HepG2 (cell line): ENCODE data around the gene CHEK2. TPM values are rescaled to one million over a fixed set of nuclear protein-coding genes. Genes with fewer than 3 reads are reported as not detected.

Experiments
- ARNT2 ChIP-seq: sonication (generic); formaldehyde crosslinking; IDR thresholded peaks from 2 replicates; pipeline ENCODE4 v1.8.0; 2022; ENCODE audit warnings: mild to moderate bottlenecking, low read depth, missing genetic modification reagents, moderate library complexity
- CC2D1A ChIP-seq: sonication (generic); formaldehyde crosslinking; IDR thresholded peaks from 2 replicates; pipeline ENCODE4 v1.8.1; 2023; ENCODE audit warnings: mild to moderate bottlenecking, missing genetic modification reagents
- GABPB1 ChIP-seq: IDR thresholded peaks from 2 replicates; pipeline ENCODE4 v1.6.1; 2016; ENCODE audit warnings: mild to moderate bottlenecking, missing genetic modification reagents, moderate library complexity, missing compliant biosample characterization
- IKZF4 ChIP-seq: sonication (generic); formaldehyde crosslinking; IDR thresholded peaks from 2 replicates; pipeline ENCODE4 v1.5.1; 2020; ENCODE audit warnings: borderline replicate concordance, mild to moderate bottlenecking, low read depth, missing genetic modification reagents; ENCODE audit errors: not compliant biosample characterization
- MAX ChIP-seq: IDR thresholded peaks from 2 replicates; pipeline ENCODE4 v1.6.1; 2012; ENCODE audit warnings: inconsistent platforms
- MED13 ChIP-seq: sonication (generic); formaldehyde crosslinking; IDR thresholded peaks from 2 replicates; pipeline ENCODE4 v1.5.0; 2020; ENCODE audit warnings: missing genetic modification reagents
- MTA1 ChIP-seq: sonication (generic); formaldehyde crosslinking; IDR thresholded peaks from 2 replicates; pipeline ENCODE4 v1.4.0; 2020; ENCODE audit warnings: missing genetic modification reagents, mild to moderate bottlenecking, borderline replicate concordance
- POGZ ChIP-seq: sonication (generic); formaldehyde crosslinking; IDR thresholded peaks from 2 replicates; pipeline ENCODE4 v1.4.0; 2020; ENCODE audit warnings: mild to moderate bottlenecking, missing genetic modification reagents
- TERF1 ChIP-seq: sonication (generic); formaldehyde crosslinking; IDR thresholded peaks from 2 replicates; pipeline ENCODE4 v1.8.0; 2022; ENCODE audit warnings: mild to moderate bottlenecking, missing genetic modification reagents, moderate library complexity
- TOPORS ChIP-seq: sonication (generic); formaldehyde crosslinking; IDR thresholded peaks from 2 replicates; pipeline ENCODE4 v1.8.0; 2023; ENCODE audit warnings: mild to moderate bottlenecking, missing genetic modification reagents
- ZBTB2 ChIP-seq: sonication (generic); formaldehyde crosslinking; IDR thresholded peaks from 2 replicates; pipeline ENCODE4 v1.8.0; 2022; ENCODE audit warnings: low read depth, missing genetic modification reagents
- ZFAT ChIP-seq: sonication (generic); formaldehyde crosslinking; conservative IDR thresholded peaks from 2 replicates; pipeline ENCODE4 v1.8.1; 2023; ENCODE audit warnings: missing genetic modification reagents, inconsistent platforms
- ZNF18 ChIP-seq: sonication (generic); formaldehyde crosslinking; IDR thresholded peaks from 2 replicates; pipeline ENCODE4 v1.8.0; 2022; ENCODE audit warnings: mild to moderate bottlenecking, missing genetic modification reagents; ENCODE audit not compliant: insufficient replicate concordance
- ZNF619 ChIP-seq: sonication (generic); formaldehyde crosslinking; IDR thresholded peaks from 2 replicates; pipeline ENCODE4 v1.4.0; 2020; ENCODE audit warnings: mild to moderate bottlenecking, missing genetic modification reagents
- ZNF691 ChIP-seq: sonication (generic); formaldehyde crosslinking; IDR thresholded peaks from 2 replicates; pipeline ENCODE4 v1.4.0; 2020; ENCODE audit warnings: missing genetic modification reagents, low read depth, mild to moderate bottlenecking, borderline replicate concordance
- ZNF770 ChIP-seq: sonication (generic); formaldehyde crosslinking; IDR thresholded peaks from 2 replicates; pipeline ENCODE4 v1.5.0; 2020; ENCODE audit warnings: mild to moderate bottlenecking, missing genetic modification reagents
- ZNF784 ChIP-seq: sonication (generic); formaldehyde crosslinking; IDR thresholded peaks from 2 replicates; pipeline ENCODE4 v1.5.1; 2020; ENCODE audit warnings: missing genetic modification reagents, mild to moderate bottlenecking, borderline replicate concordance
- ZNF841 ChIP-seq: sonication (generic); formaldehyde crosslinking; IDR thresholded peaks from 2 replicates; pipeline ENCODE4 v1.8.1; 2023; ENCODE audit warnings: missing genetic modification reagents, borderline replicate concordance
- ZNF883 ChIP-seq: sonication (generic); formaldehyde crosslinking; IDR thresholded peaks from 2 replicates; pipeline ENCODE4 v1.5.1; 2020; ENCODE audit warnings: mild to moderate bottlenecking, missing genetic modification reagents; ENCODE audit errors: not compliant biosample characterization
- polyA plus RNA-seq, 8 experiments: library from polyadenylated mRNA; depleted of rRNA in 3 of 8; stranded (reverse) in 7 of 8; unstranded in 1 of 8; fragments of >200 nt; fragmentation: Illumina TruSeq in 4 of 8; extraction: Trizol in 4 of 8; gene quantifications; 2 replicates each; pipeline versions ENCODE4 v1.2.1 to v1.2.3, GENCODE V29; 2011 to 2016; ENCODE audit warnings: low read depth in 4 of 8, missing spikeins in 1 of 8, mixed read lengths in 1 of 8; ENCODE audit not compliant: insufficient read depth in 1 of 8
- total RNA-seq, 5 experiments: library from RNA; depleted of rRNA; stranded (reverse); fragments of >200 nt; fragmentation: Illumina TruSeq; extraction: Trizol; gene quantifications; 2 replicates each; pipeline ENCODE4 v1.2.3, GENCODE V29; 2016; ENCODE audit warnings: low read depth in 1 of 5

CHEK2 gene
- total and polyA plus RNA-seq, 2 of the 13 experiments (the other 11 are each of a cell fraction or from before 2014, with no cell fraction given): 27.0 to 40.5 TPM

- TF ChIP-seq ZNF18 (CRISPR knock-in tag) (peak; percentile 35), TERF1 (peak; percentile 43; the same call in 1 of the 2 replicates), ZFAT (CRISPR knock-in tag) (0 out of 2 replicates have a peak, but pooled peaks have one; percentile 3), ZBTB2 (CRISPR knock-in tag) (peak; percentile 80), ZNF841 (CRISPR knock-in tag) (0 out of 2 replicates have a peak, but pooled peaks have one; percentile 91), POGZ (CRISPR knock-in tag) (0 out of 2 replicates have a peak, but pooled peaks have one; percentile 46), ZNF619 (CRISPR knock-in tag) (0 out of 2 replicates have a peak, but pooled peaks have one; percentile 41), ARNT2 (CRISPR knock-in tag) (peak; percentile 95), MAX (peak; percentile 83), IKZF4 (CRISPR knock-in tag) (peak; percentile 75), ZNF784 (CRISPR knock-in tag) (peak; percentile 59; the same call in 1 of the 2 replicates), GABPB1 (CRISPR knock-in tag) (peak; percentile 65), MTA1 (CRISPR knock-in tag) (peak; percentile 77; the same call in 1 of the 2 replicates), ZNF883 (CRISPR knock-in tag) (peak; percentile 79), MED13 (CRISPR knock-in tag) (peak; percentile 51; the same call in 1 of the 2 replicates), CC2D1A (0 out of 2 replicates have a peak, but pooled peaks have one; percentile 23), TOPORS (CRISPR knock-in tag) (peak; percentile 87; the same call in 1 of the 2 replicates), ZNF770 (CRISPR knock-in tag) (peak; percentile 20; the same call in 1 of the 2 replicates), ZNF691 (CRISPR knock-in tag) (0 out of 2 replicates have a peak, but pooled peaks have one; percentile 29)
These were observed 61.9 kb downstream of the CHEK2 start, which contains the start of gene TTC28 (continued) for GRCh38 chr22:28679611-28680287.
